HG03460 (cell line): ENCODE data around the gene GYS1.
A peak's percentile ranks its signal among the peaks of the same experiment; 100 is the strongest.

Source experiments
- ATAC-seq: cut with Tn5 transposase; IDR thresholded peaks from one replicate; pipeline ENCODE4 v1.9.1; 2021; ENCODE audit not compliant: unreplicated experiment

The GYS1 gene

DNA sequence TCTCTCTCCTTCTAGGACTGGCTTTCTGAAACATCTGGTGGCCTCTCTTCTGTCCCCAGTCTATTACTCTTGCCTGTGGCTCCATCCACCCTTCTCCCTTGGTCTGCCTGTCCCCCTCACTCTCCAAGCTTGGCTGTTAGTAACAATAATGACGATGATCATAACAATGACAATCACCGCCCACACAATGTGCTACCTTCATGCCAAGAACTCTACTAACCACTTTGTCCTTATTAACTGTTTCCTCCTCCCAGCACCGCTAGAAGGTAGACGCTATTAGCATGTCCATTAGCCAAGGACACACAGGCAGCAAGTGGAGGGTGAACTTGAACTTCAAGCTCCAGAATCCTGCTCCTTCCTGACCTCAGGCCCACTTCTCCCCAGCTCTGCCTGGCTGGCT, 2.7 kb downstream of the GYS1 start:
- ATAC-seq = no peak

DNA sequence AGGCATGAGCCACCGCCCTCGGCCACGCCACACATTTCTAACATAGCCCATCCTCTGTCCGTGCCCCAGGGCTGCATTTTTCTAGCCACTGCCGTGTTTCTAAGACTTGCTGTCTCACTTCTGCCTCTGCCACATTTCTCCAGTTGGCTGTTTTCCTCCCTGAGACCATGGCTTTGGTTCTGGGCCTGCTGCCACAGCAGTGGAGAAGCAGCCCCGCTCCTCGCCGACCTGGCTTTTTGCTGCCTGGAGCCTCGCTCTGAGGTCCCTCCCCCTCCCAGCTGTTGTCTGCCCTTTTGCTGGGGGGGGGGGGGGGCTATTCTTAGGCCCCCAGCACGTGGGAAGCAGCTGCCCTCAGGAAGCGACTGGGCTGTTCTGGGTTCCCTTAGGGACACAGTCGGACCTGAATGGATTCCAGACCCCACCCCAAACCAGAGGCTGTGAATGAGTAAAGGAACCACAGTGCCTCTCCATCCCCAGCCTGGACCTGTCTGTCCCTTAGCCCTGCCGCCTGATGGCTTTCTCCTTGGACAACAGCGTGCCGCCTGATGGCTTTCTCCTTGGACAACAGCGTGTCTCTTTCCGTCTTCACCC, 3.3 kb downstream of the GYS1 start:
- no peak for ATAC-seq

- no peak for ATAC-seq
Observed at GRCh38 chr19:48988860-48989259, 4.2 kb downstream of the GYS1 start.

DNA sequence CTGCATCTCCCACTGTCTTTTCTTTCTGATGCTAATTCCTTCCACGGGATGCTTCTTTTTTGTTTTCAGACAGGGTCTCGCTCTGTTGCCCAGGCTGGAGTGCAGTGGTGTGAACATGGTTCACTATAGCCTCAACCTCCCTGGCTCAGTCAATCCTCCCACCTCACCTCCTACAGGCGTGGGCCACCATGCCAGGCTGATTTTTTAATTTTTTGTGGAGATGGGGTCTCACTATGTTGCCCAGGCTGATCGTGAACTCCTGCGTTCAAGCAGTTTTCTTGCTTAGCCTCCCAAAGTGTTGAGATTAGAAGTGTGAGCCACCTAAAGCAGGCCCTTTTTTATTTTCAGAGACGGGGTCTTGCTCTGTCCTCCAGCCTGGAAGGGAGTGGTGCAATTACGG, 4.8 kb downstream of the GYS1 start:
- ATAC-seq = no peak

DNA sequence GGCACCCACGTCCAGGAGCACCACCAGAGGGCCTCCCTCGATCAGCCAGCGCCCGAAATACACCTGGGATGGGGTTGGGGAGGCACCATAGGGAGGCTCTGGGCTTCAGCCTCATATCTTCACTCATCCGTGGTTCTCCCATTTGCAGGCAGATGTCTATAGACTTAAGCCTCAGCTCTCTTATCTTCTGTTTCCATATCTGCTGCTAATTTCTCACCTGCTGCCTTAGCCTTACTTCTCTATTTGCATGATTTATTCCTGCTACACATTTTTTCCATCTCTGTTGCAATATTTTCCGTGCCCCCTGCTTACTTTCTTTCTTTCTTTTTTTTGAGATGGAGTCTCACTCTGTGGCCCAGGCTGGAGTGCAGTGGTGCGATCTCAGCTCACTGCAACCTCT, 5.8 kb downstream of the GYS1 start:
- no peak for ATAC-seq

DNA sequence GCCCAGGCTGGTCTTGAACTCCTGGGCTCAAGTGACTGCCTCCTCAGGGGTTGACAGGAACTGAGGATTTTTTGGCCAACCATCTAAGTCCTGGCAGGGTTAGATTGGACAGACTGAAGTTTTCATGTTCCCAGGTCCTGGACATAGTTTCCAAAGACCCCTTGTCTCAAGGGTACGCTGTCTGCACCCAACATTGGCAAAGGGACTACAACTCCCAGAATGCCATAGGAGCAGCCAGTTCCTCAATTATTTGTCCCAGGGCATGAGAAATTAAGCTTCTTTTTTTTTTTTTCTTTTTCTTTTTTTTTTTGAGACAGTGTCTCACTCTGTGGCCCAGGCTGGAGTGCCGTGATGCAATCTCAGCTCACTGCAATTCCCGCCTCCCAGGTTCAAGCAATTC, 6.9 kb downstream of the GYS1 start:
- no peak for ATAC-seq

DNA sequence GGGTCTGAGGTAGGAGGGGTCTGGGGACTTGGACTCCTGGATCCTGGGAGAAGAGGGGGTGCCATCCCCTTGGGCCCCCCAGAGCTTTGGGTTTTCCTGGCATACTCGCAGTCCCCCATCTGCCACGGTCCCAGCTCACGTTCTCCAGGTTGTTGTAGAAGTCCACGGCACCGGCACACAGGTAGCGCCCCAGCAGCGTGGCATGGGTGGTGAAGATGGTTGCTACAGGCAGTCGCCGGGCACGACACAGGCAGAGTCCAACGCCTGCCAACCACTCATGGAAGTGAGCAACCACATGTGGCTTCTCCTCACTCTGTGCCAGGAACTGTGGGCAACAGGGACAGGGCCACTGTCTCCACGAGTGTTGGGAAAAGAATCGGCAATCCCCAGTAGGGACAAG, 7.4 kb downstream of the GYS1 start:
- no peak for ATAC-seq

GRCh38 chr19:48982280-48982679, 10.8 kb downstream of the GYS1 start:
- no peak for ATAC-seq

GRCh38 chr19:48977061-48977460, 16.0 kb downstream of the GYS1 start:
- ATAC-seq = no peak

DNA sequence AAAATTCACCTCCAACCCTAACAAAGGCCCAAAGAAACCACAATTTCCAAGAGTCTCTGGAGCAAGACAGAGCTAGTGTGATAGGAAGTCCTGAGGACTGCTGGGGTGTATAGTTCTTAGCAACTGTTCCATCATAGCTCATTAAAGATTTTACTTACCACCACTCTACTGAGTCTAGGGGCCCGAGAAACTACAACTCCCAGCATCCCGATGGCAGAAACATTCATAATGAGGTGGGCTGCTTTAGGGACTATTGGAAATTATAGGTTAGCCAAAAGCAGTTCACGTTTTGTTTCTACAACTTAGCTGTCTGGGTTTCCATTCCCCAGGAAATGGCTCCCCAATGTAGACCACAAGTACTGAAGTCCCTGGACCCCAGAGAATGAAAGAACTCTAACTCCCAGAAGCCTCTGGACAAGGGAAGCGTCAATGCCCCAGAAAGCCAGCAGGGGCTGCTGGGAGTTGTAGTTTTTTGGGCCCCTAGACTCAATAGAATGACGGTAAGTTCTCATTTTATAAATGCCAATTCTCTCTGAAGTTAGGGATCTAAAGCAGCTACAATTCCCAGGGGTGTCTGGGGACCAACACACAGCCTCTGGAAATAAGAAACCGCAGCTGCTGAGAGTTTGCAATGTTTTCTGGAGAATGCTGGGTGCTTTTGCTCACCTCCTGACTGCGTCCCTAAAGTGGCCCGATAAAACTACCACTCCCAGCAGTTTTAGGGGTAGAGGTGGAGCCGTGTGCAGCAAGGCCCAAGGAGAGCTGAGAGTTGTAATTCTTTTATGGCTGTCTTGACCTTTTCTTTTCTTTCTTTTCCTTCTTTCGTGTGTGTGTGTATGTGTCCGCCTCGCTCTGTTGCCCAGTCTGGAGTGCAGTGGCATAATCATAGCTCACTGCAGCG, 16.9 kb downstream of the GYS1 start:
- no peak for ATAC-seq

GRCh38 chr19:48970923-48971395, 22.1 kb downstream of the GYS1 start:
- ATAC-seq = no peak

GRCh38 chr19:48970139-48970766, 22.9 kb downstream of the GYS1 start:
- no peak for ATAC-seq

DNA sequence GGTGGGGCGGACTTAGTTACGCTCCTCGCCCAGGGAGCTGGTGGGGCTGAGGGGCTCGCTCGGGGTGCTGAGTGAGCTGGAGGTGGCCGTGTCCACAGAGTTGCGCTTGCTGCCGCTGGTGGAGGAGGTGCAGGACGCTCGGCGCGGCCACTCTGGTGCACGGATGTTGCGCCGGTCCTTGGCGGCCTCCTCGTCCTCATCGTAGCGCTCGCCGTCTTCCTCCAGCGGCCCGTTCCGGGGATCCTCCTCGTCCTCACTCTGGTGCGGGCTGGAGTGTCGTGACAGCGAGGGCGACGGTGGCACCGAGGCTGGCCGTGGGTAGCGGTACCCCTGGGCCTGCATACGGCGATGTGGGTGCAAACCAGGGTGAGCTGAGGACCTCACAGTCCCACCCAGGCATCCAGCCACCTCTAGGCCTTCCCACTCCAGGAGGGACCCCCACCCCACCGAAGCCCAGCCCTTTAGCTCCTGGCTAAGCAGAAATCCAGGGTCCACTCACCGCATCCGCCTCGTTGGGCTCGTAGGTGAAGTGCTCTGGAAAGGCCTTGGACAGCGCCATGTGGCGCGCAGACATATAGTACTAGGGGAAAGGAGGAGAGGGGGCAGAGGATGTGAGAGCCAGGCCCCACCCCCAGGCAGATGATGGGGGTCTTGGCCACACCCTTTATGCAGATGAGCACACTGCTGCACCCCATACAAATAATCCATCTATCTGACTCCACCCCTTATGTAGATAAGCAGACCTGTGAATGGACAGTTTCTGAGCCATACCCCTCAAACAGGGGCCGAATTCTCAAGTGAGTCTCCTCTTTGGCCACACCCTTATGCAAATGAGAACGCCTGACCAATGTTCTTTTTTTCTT, 23.6 kb downstream of the GYS1 start:
- ATAC-seq = no peak

DNA sequence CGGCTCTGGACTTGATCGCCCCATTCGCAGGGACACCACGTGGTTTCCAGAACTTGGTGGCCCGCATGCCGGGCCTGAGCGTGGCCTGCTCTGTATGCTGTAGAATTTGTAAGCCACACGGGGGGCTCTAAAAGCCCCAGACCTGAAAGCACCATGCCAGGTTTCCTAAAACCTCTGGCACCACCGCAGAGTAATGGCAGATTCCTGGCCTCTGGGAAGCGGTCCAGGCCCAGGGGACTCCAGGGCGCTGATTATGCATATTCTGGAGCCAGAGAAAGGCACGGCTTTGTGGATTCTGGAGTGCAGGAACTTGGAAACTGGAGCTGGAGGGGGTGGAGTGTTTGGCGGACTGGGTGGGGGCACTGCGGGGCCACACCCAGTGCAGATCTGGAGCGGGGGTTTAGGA, 24.3 kb downstream of the GYS1 start:
- ATAC-seq = no peak

DNA sequence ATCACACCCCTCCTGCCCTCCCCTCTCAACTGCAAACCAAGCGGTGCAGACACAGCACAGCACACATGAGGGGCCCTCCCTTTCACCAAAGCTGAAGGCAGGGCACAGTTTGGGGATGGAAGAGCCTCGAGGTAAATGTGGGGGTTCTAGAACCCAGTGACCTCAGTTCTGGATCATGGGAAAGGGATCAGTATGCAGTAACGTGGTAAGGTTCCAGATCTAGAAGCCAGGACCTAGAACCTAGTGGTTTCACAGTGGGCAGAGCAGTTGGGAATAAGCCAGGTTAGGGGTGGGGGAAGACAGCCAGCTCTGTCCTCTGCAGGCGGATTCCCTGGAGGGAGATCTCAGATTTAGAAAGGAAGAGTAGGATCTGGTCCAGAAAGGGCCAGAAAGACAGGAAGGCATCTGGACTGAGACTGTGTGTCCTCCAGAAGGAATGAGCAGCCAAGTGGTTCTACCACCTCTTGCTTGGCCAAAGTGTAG, 24.9 kb downstream of the GYS1 start:
- no peak for ATAC-seq

DNA sequence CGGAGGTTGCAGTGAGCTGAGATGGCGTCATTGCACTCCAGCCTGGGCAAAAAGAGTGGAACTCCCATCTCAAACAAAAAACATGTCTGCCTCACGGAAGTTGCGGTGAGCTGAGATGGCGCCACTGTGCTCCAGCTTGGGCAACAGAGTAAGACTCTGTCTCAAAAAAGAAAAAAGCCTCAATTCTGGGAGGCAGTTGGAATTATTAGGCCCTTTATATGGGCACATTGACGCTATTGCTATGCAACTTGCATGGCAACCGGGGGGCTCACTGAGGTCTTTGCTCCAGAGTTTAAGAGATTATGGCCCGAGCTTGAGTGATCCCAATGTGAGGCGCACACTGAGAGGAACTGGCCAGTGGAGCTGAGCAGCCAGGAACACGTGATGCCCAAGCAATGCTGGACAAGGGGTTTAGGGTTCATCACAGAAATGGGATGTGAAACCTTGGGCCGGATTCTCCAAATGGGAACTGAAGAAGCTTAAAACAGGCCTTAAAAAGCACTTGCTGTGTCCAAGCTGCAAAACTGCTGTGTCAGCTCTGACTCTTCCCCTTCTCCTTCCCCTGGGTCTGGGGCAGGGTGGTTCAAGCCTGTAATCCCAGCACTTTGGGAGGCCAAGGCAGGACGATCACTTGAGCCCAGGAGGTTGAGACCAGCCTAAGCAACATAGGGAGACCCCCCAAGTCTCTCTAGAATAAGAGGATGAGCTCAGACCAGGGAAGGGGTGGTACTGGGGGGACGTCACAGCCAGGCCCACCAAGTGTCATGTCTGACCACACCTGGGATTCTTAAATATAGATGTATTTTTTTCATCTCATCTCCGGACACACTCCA, 25.5 kb downstream of the GYS1 start:
- ATAC-seq = no peak

DNA sequence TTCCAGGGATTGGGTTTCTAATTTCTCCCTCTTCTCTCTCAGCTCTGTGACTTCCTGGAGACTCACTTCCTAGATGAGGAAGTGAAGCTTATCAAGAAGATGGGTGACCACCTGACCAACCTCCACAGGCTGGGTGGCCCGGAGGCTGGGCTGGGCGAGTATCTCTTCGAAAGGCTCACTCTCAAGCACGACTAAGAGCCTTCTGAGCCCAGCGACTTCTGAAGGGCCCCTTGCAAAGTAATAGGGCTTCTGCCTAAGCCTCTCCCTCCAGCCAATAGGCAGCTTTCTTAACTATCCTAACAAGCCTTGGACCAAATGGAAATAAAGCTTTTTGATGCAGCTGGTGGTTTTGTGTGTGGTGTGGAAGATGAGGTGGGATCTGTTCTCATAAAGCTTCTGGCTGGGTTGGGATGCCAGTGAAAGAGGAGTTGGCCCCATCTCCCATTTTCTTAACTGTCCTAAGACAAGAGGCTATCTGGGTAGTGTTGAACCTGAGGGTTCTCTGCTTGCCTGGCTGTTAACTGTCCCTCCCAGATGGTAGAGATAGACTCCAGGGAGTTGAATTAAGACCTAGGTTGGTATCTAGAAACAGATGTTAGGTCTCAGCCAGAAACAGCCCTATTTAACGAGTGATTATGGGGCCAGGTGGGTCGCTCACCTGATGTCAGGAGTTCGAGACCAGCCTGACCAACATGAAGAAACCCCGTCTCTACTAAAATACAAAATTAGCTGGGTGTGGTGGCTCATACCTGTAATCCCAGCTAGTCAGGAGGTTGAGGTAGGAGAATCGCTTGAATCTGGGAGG, 26.4 kb downstream of the GYS1 start:
- ATAC-seq = no peak

- peak; percentile 26 for ATAC-seq
Observed at GRCh38 chr19:48965806-48966540, 27.1 kb downstream of the GYS1 start.
